ENCODE data around the gene FUZ. TPM values are rescaled to one million over a fixed set of nuclear protein-coding genes. Genes with fewer than 3 reads are reported as not detected.

Gene FUZ
- polyA plus RNA-seq, 1 donor from 2014 or later, result 35.4 TPM

DNA sequence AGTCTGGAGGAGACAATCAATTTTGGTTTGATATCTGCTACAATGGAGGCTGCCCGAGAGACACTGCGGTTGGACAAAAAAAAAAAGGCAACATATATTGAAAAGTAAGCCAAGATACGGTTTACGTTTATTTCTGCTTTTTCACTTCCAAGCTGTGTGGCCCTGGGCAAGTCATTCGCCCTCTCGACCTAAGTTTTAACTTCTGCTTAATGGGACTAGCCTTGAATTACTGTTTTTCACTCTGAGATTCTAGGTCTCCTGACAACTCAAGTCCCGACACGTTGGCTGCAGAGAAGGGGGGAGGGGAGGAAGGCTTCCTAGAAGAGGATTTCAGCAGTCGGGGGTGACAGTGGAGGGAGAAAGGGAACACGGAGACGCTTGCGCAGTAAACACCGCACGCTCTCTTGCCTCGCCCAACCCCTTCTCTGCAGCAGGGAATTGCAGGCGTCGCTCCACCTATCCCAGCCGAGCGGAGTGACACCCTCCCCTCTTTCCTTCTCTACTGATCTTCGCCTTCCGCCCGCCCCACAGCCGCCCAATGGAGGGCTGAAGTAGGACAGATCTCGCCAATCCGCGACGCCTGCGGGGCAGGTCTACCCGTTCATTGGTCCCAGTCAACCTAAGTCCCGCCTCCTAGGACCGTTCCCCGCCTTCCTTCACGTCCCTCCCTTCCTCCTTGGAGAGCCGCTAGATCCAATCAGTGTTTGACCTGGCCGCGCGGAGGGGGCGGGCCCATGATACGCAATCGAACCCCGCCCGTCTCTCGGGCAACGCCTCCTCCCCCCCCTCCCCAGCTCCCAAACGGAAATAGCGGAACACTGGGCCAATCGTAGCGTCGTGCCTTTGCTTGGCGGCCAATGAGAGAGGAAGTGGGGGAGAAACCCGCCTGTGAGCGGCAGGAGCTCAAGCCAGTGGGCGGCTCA, 46.8 kb downstream of the FUZ start:
- H4K20me1 ChIP-seq (ENCODE audit: insufficient read depth), result no peaks in the 10 kb centered on the region
- no peaks in the 10 kb centered on the region for H3F3A ChIP-seq (ENCODE audit: insufficient read depth, low read length, poor library complexity, severe bottlenecking)
- no peak overlapping the region for H3K4me2 ChIP-seq (ENCODE audit: low read length)
- H3K27me3 ChIP-seq (ENCODE audit: insufficient read depth, low read depth, low read length), result no peaks in the 10 kb centered on the region
- no peak overlapping the region for H2AFZ ChIP-seq (ENCODE audit: low read depth, low read length)
- no peaks in the 10 kb centered on the region for H3K36me3 ChIP-seq (ENCODE audit: insufficient read depth, low read length)
- H3K9ac ChIP-seq (ENCODE audit: low read length), result peak overlapping the region; percentile 45
- H3K9me3 ChIP-seq (ENCODE audit: low read length), result no peaks in the 10 kb centered on the region
- peak overlapping the region; percentile 58 for H3K4me3 ChIP-seq (ENCODE audit: low read length)
- no peaks in the 10 kb centered on the region for H3K9me2 ChIP-seq (ENCODE audit: insufficient read depth, low read length)
- H3K79me2 ChIP-seq (replicated peaks; ENCODE audit: insufficient read depth, low read length), result peaks cover 21% of the 10 kb centered on the region
- TF ChIP-seq, protein P1, sequence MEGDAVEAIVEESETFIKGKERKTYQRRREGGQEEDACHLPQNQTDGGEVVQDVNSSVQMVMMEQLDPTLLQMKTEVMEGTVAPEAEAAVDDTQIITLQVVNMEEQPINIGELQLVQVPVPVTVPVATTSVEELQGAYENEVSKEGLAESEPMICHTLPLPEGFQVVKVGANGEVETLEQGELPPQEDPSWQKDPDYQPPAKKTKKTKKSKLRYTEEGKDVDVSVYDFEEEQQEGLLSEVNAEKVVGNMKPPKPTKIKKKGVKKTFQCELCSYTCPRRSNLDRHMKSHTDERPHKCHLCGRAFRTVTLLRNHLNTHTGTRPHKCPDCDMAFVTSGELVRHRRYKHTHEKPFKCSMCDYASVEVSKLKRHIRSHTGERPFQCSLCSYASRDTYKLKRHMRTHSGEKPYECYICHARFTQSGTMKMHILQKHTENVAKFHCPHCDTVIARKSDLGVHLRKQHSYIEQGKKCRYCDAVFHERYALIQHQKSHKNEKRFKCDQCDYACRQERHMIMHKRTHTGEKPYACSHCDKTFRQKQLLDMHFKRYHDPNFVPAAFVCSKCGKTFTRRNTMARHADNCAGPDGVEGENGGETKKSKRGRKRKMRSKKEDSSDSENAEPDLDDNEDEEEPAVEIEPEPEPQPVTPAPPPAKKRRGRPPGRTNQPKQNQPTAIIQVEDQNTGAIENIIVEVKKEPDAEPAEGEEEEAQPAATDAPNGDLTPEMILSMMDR (IDR thresholded peaks at IDR 0.05; ENCODE audit: poor library complexity, severe bottlenecking), result peak; percentile 41
- TF ChIP-seq EZH2 (IDR thresholded peaks at IDR 0.05; ENCODE audit: borderline replicate concordance, insufficient read depth, low read length, poor library complexity, severe bottlenecking), result no peak
- TF ChIP-seq, protein P2, sequence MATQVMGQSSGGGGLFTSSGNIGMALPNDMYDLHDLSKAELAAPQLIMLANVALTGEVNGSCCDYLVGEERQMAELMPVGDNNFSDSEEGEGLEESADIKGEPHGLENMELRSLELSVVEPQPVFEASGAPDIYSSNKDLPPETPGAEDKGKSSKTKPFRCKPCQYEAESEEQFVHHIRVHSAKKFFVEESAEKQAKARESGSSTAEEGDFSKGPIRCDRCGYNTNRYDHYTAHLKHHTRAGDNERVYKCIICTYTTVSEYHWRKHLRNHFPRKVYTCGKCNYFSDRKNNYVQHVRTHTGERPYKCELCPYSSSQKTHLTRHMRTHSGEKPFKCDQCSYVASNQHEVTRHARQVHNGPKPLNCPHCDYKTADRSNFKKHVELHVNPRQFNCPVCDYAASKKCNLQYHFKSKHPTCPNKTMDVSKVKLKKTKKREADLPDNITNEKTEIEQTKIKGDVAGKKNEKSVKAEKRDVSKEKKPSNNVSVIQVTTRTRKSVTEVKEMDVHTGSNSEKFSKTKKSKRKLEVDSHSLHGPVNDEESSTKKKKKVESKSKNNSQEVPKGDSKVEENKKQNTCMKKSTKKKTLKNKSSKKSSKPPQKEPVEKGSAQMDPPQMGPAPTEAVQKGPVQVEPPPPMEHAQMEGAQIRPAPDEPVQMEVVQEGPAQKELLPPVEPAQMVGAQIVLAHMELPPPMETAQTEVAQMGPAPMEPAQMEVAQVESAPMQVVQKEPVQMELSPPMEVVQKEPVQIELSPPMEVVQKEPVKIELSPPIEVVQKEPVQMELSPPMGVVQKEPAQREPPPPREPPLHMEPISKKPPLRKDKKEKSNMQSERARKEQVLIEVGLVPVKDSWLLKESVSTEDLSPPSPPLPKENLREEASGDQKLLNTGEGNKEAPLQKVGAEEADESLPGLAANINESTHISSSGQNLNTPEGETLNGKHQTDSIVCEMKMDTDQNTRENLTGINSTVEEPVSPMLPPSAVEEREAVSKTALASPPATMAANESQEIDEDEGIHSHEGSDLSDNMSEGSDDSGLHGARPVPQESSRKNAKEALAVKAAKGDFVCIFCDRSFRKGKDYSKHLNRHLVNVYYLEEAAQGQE (IDR thresholded peaks at IDR 0.05; ENCODE audit: borderline replicate concordance), result peak; percentile 75
- no peak for TF ChIP-seq TAF1 (IDR thresholded peaks at IDR 0.05; ENCODE audit: low read depth)
- TF ChIP-seq MXI1 (conservative IDR thresholded peaks at IDR 0.05; ENCODE audit: poor library complexity, severe bottlenecking), result peak; percentile 32
- peak; percentile 62 for TF ChIP-seq SMC3 (conservative IDR thresholded peaks at IDR 0.05; ENCODE audit: poor library complexity)
- peak; percentile 77 for TF ChIP-seq POLR2AphosphoS5 (IDR thresholded peaks at IDR 0.05)
- peak; percentile 40 for TF ChIP-seq RAD21 (conservative IDR thresholded peaks at IDR 0.05)
- peak; percentile 49 for TF ChIP-seq EP300 (conservative IDR thresholded peaks at IDR 0.05; ENCODE audit: poor library complexity, severe bottlenecking)
- H3K27ac ChIP-seq (ENCODE audit: low read length), result peak overlapping the region; percentile 79

DNA sequence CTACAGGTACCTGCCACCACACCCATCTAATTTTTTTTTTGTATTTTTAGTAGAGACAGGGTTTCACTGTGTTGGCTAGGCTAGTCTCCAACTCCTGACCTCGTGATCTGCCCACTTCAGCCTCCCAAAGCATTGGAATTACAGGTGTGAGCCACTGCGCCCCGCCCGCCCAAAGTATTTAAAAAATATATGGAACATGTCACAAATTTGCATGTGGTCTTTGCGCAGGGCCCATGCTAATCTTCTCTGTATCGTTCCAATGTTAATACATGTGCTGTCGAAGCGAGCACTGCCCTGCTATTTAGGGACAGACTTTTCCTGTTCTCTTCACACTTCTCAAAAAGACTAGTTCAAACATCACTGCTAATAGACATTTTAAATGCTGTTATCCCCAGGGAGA, 48.8 kb downstream of the FUZ start:
- TF ChIP-seq, protein P2 (IDR thresholded peaks at IDR 0.05; ENCODE audit: borderline replicate concordance), result no peak
- TF ChIP-seq, protein P1 (IDR thresholded peaks at IDR 0.05; ENCODE audit: poor library complexity, severe bottlenecking), result no peak
- no peak for TF ChIP-seq SMC3 (conservative IDR thresholded peaks at IDR 0.05; ENCODE audit: poor library complexity)
- no peak for TF ChIP-seq EP300 (conservative IDR thresholded peaks at IDR 0.05; ENCODE audit: poor library complexity, severe bottlenecking)
- no peak for TF ChIP-seq TAF1 (IDR thresholded peaks at IDR 0.05; ENCODE audit: low read depth)
- no peak for TF ChIP-seq MXI1 (conservative IDR thresholded peaks at IDR 0.05; ENCODE audit: poor library complexity, severe bottlenecking)
- no peak for TF ChIP-seq RAD21 (conservative IDR thresholded peaks at IDR 0.05)
- no peak for TF ChIP-seq POLR2AphosphoS5 (IDR thresholded peaks at IDR 0.05)
- no peak for TF ChIP-seq EZH2 (IDR thresholded peaks at IDR 0.05; ENCODE audit: borderline replicate concordance, insufficient read depth, low read length, poor library complexity, severe bottlenecking)
- Histone ChIP-seq H4K20me1 (ENCODE audit: insufficient read depth) (no peaks in the 10 kb centered on the region), H3K4me2 (ENCODE audit: low read length) (no peak overlapping the region), H3K36me3 (ENCODE audit: insufficient read depth, low read length) (no peaks in the 10 kb centered on the region), H3K9me2 (ENCODE audit: insufficient read depth, low read length) (no peaks in the 10 kb centered on the region), H3K79me2 (replicated peaks; ENCODE audit: insufficient read depth, low read length) (peaks cover 17% of the 10 kb centered on the region), H3F3A (ENCODE audit: insufficient read depth, low read length, poor library complexity, severe bottlenecking) (no peaks in the 10 kb centered on the region), H2AFZ (ENCODE audit: low read depth, low read length) (no peak overlapping the region), H3K27ac (ENCODE audit: low read length) (no peak overlapping the region), H3K4me3 (ENCODE audit: low read length) (no peak overlapping the region), H3K9ac (ENCODE audit: low read length) (no peak overlapping the region), H3K9me3 (ENCODE audit: low read length) (no peaks in the 10 kb centered on the region), H3K27me3 (ENCODE audit: insufficient read depth, low read depth, low read length) (no peaks in the 10 kb centered on the region)

Data from neural cell (in vitro differentiated cells).